HG02759 (cell line): ENCODE measurements around the gene FYN.

Experiments used
- ATAC-seq: cut with Tn5 transposase; IDR thresholded peaks from one replicate; pipeline ENCODE4 v1.9.1; 2021; ENCODE audit warnings: mild to moderate bottlenecking, moderate library complexity; ENCODE audit not compliant: unreplicated experiment

Gene FYN

GRCh38 chr6:111614833-111615582 lies 258.2 kb downstream of the FYN start:
- ATAC-seq: no peak

DNA sequence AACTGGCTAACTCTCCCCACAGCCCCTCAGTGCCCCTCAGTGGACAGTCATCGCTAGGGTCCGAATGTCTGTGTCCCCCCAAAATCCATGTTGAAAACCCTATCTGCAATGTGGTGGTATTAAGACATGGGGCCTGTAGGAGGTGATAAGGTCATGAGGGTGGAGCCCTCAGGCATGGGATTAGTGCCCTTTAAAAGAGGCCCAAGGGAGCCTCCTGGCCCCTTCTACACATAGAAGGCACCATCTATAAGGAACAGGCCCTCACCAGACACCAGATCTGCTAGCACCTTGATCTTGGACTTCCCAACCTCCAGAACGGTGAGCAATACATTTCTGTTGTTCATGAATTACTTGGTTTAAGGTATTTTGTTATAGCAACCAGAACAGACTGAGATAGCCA lies 260.9 kb downstream of the FYN start:
- no peak for ATAC-seq

DNA sequence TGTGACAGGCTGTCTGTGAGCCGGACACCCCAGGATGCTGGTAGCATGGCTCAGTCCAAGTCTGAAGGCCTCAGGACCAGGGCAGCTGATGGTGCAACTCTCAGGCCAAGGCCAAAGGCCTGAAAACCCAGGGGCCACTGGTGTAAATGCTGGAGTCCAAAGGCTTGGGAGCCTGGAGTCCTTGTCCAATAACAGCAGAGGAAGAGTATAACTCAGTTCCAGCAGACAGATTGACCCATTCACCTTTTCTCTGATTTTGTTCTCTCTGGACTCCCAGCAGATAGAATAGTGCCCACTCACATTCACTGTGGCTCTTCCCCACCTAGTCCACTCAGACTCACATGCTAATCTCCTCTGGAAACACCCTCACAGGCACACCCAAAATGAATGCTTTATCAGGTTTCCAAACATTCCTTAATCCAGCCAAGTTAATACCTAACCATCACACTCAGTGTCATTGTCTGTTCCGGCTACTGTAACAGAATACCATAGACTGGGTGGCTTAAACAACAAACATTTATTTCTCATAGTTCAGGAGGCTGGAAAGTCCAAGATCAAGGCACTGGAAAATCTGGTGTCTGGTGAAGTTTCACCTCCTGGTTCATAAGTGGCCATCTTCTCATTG lies 262.6 kb downstream of the FYN start:
- ATAC-seq: no peak
